SK-N-MC (cell line): ENCODE results near the gene NEK8.

ENCODE experiments used
- EZH2 ChIP-seq: fragments of 200-600 bp; sonication (generic); IDR thresholded peaks from one replicate; pipeline ENCODE4 v1.6.1; 2017; ENCODE audit warnings: antibody characterized with exemption
- FOXP2 ChIP-seq: optimal IDR thresholded peaks from 2 replicates; pipeline ENCODE3; 2011; ENCODE audit warnings: mild to moderate bottlenecking, moderate library complexity; ENCODE audit not compliant: insufficient read depth; ENCODE audit errors: extremely low read length, control extremely low read depth
- POLR2AphosphoS5 ChIP-seq: IDR thresholded peaks from 2 replicates; pipeline ENCODE4 v1.6.1; 2012; ENCODE audit warnings: mild to moderate bottlenecking, low read depth, low read length, borderline replicate concordance

- TF ChIP-seq EZH2 (no peak), POLR2AphosphoS5 (no peak), FOXP2 (no peak)
Measured at GRCh38 chr17:28763804-28764266, 35.2 kb downstream of the NEK8 start.
